A549 (cell line): Measurements from ENCODE around the gene SYT1. TPM values are rescaled to one million over a fixed set of nuclear protein-coding genes. Genes with fewer than 3 reads are reported as not detected.

Experiments
- ATAC-seq, 2 experiments: fragments of 200-7000 bp in 1 of 2; fragments of >200 bp in 1 of 2; cut with Nextera tagmentation in 1 of 2; cut with Tn5 transposase in 1 of 2; 3 replicates each; pipeline versions ENCODE4 v1.8.0 to v1.9.1; 2018 to 2020; ENCODE audit warnings: mild to moderate bottlenecking in 1 of 2, moderate library complexity in 1 of 2
- CTCF ChIA-PET: fragments of 300-600 bp; sonication (Branson Sonifier 250); formaldehyde crosslinking; extraction: SDS; loops from one replicate; lab custom pipeline; 2021; ENCODE audit warnings: antibody characterized with exemption, inconsistent platforms; lab: Yijun Ruan, JAX
- POLR2A ChIA-PET: fragments of 350-600 bp; formaldehyde crosslinking; extraction: SDS; loops from one replicate; lab custom pipeline; 2021; ENCODE audit warnings: antibody characterized with exemption, inconsistent platforms; lab: Yijun Ruan, JAX
- DNase-seq, 2 experiments: peaks; one replicate each; pipeline versions ENCODE4 v3.0.0 to v3.0.0-alpha.2; 2011 to 2016; ENCODE audit warnings: low read depth in 1 of 2, low spot score in 1 of 2
- FAIRE-seq: peaks from 2 replicates; lab custom pipeline; 2011; peaks lifted over from hg19 to GRCh38; lab: Jason Lieb, UNC
- H3K27ac ChIP-seq, 2 experiments: fragments of >200 bp; sonication (Bioruptor Twin); formaldehyde crosslinking; 3 replicates each; pipeline ENCODE4 v1.5.1; 2016 to 2017
- H3K4me1 ChIP-seq: fragments of >200 bp; sonication (Bioruptor Twin); formaldehyde crosslinking; 3 replicates; pipeline ENCODE4 v1.6.1; 2016
- H3K4me2 ChIP-seq: fragments of >200 bp; sonication (Bioruptor Twin); formaldehyde crosslinking; 3 replicates; pipeline ENCODE4 v1.6.1; 2016
- H3K4me3 ChIP-seq: fragments of >200 bp; sonication (Bioruptor Twin); formaldehyde crosslinking; 3 replicates; pipeline ENCODE4 v1.5.1; 2016
- H3K9me3 ChIP-seq: fragments of >200 bp; sonication (Bioruptor Twin); formaldehyde crosslinking; 3 replicates; pipeline ENCODE4 v1.6.1; 2016
- ATOH8 ChIP-seq: fragments of 250-450 bp; sonication (Bioruptor Pico); IDR thresholded peaks from 2 replicates; pipeline ENCODE4 v1.5.0; 2020; ENCODE audit warnings: low read depth, mild to moderate bottlenecking, moderate library complexity
- BHLHE40 ChIP-seq: IDR thresholded peaks from 2 replicates; pipeline ENCODE4 v1.6.1; 2012; ENCODE audit warnings: low read depth, low read length, inconsistent platforms
- EP300 ChIP-seq, 2 experiments: fragments of >200 bp; sonication (Bioruptor Twin); formaldehyde crosslinking; IDR thresholded peaks; 2 replicates in 1 of 2; 3 replicates in 1 of 2; pipeline ENCODE4 v1.6.1; 2016 to 2017
- GATA3 ChIP-seq: IDR thresholded peaks from 2 replicates; pipeline ENCODE4 v1.6.1; 2012; ENCODE audit warnings: borderline replicate concordance
- HDAC2 ChIP-seq: fragments of 200-600 bp; sonication (generic); IDR thresholded peaks from 2 replicates; pipeline ENCODE4 v1.6.1; 2016
- HEYL ChIP-seq: fragments of 250-450 bp; sonication (Bioruptor Pico); IDR thresholded peaks from 2 replicates; pipeline ENCODE4 v1.8.0; 2021; ENCODE audit warnings: mild to moderate bottlenecking, moderate library complexity
- HMGXB4 ChIP-seq: fragments of 250-450 bp; sonication (Bioruptor Pico); IDR thresholded peaks from 2 replicates; pipeline ENCODE4 v1.5.0; 2021; ENCODE audit warnings: mild to moderate bottlenecking, moderate library complexity, borderline replicate concordance
- HOXB13 ChIP-seq: fragments of 250-450 bp; sonication (Bioruptor Pico); IDR thresholded peaks from 2 replicates; pipeline ENCODE4 v1.5.0; 2020; ENCODE audit warnings: low read depth, mild to moderate bottlenecking, moderate library complexity
- JUNB ChIP-seq: fragments of >200 bp; sonication (Bioruptor Twin); formaldehyde crosslinking; IDR thresholded peaks from 2 replicates; pipeline ENCODE4 v1.6.1; 2016
- KDM5A ChIP-seq: fragments of 200-600 bp; sonication (generic); IDR thresholded peaks from 2 replicates; pipeline ENCODE4 v1.6.1; 2016; ENCODE audit warnings: antibody characterized with exemption, mild to moderate bottlenecking
- MYC ChIP-seq: IDR thresholded peaks from 2 replicates; pipeline ENCODE4 v1.6.1; 2012; ENCODE audit warnings: mild to moderate bottlenecking, inconsistent platforms, low read length, improper control_type of control experiment, borderline replicate concordance
- NPAS2 ChIP-seq: fragments of 250-450 bp; sonication (Bioruptor Pico); IDR thresholded peaks from 2 replicates; pipeline ENCODE4 v1.8.0; 2022; ENCODE audit warnings: mild to moderate bottlenecking, moderate library complexity, borderline replicate concordance
- NR3C1 ChIP-seq: fragments of >200 bp; sonication (Bioruptor Twin); formaldehyde crosslinking; IDR thresholded peaks from 3 replicates; pipeline ENCODE4 v1.6.1; 2017
- PHF8 ChIP-seq: fragments of 200-600 bp; sonication (generic); IDR thresholded peaks from 2 replicates; pipeline ENCODE4 v1.6.1; 2016; ENCODE audit warnings: low read depth, mild to moderate bottlenecking, antibody characterized with exemption, moderate library complexity, borderline replicate concordance
- POLR2AphosphoS2 ChIP-seq: conservative IDR thresholded peaks from 2 replicates; pipeline ENCODE4 v1.6.1; 2012; ENCODE audit warnings: low read length, improper control_type of control experiment, inconsistent platforms
- RAD21 ChIP-seq, 2 experiments: fragments of >200 bp in 1 of 2; sonication (Bioruptor Twin) in 1 of 2; formaldehyde crosslinking in 1 of 2; IDR thresholded peaks in 1 of 2; conservative IDR thresholded peaks in 1 of 2; 2 replicates in 1 of 2; 3 replicates in 1 of 2; pipeline ENCODE4 v1.6.1; 2012 to 2018; ENCODE audit warnings: inconsistent platforms in 1 of 2
- TFCP2L1 ChIP-seq: fragments of 250-450 bp; sonication (Bioruptor Pico); IDR thresholded peaks from 2 replicates; pipeline ENCODE4 v1.5.0; 2021; ENCODE audit warnings: mild to moderate bottlenecking
- ZC3H11A ChIP-seq: fragments of 450-650 bp; IDR thresholded peaks from 2 replicates; pipeline ENCODE4 v1.6.1; 2014; ENCODE audit warnings: antibody characterized with exemption, mild to moderate bottlenecking
- ZFP36 ChIP-seq: fragments of 450-650 bp; IDR thresholded peaks from 2 replicates; pipeline ENCODE4 v1.6.1; 2014; ENCODE audit warnings: borderline replicate concordance; ENCODE audit not compliant: partially characterized antibody
- ZSCAN20 ChIP-seq: fragments of 250-450 bp; sonication (Bioruptor Pico); IDR thresholded peaks from 2 replicates; pipeline ENCODE4 v1.8.0; 2022; ENCODE audit warnings: mild to moderate bottlenecking, moderate library complexity
- WGBS: methylation state at CpG from one replicate; pipeline ENCODE4 v1.1.6; 2017; ENCODE audit errors: missing lambda C conversion rate; 5-methylcytosine and 5-hydroxymethylcytosine counted together
- polyA plus RNA-seq, 4 experiments: library from polyadenylated mRNA; depleted of rRNA in 3 of 4; stranded (reverse); fragments of >200 nt; fragmentation: RNase III in 1 of 4; extraction: RNeasy Plus Mini Kit Qiagen cat#74134 plus additional on column Dnase treatment in 1 of 4; gene quantifications; 2 replicates in 3 of 4; 3 replicates in 1 of 4; pipeline ENCODE4 v1.2.3, GENCODE V29; 2011 to 2017
- TF ChIP-seq, protein P1 (sequence below): IDR thresholded peaks from 2 replicates; pipeline ENCODE4 v1.6.1; 2012
- TF ChIP-seq, protein P2 (sequence below): IDR thresholded peaks from 2 replicates; pipeline ENCODE4 v1.6.1; 2012; ENCODE audit warnings: low read depth, borderline replicate concordance
- TF ChIP-seq, protein P3 (sequence below): IDR thresholded peaks from 2 replicates; pipeline ENCODE4 v1.6.1; 2012

Gene SYT1
- polyA plus RNA-seq, 2 of the 4 experiments (the other 2 are of a cell fraction): 11.7 to 39.6 TPM

DNA sequence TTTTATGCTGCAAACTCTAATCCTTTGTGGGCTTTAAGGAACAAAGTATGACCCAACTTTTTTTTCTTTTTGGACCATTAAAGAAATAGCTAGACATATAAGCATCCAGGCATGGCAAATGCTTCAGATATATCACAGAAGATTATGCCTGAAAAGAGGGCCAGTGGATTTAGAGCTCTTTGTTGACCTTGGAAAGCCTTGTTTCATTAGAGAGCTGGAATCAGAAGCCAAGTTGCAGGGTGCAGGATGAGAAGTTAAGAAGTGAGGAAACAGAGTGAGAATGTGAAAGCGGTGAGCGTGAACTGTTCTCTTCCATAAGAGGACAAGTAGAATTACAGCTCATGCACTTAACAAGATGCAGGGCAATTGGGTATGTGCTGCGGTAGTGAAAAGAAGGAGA is 373.7 kb downstream of the SYT1 start:
- TF ChIP-seq TFCP2L1 (CRISPR knock-in tag) (no peak), HEYL (no peak), HOXB13 (CRISPR knock-in tag) (no peak), BHLHE40 (no peak), KDM5A (no peak), NPAS2 (CRISPR knock-in tag) (no peak), JUNB (no peak), ZSCAN20 (no peak), MYC (no peak), ZFP36 (no peak), HDAC2 (no peak), RAD21 (conservative IDR thresholded peaks at IDR 0.05 in 1 of 2, IDR thresholded peaks at IDR 0.05 in 1 of 2) (no peak), POLR2AphosphoS2 (no peak), NR3C1 (no peak), PHF8 (no peak), GATA3 (no peak), HMGXB4 (CRISPR knock-in tag) (no peak)
- TF ChIP-seq, protein P1, sequence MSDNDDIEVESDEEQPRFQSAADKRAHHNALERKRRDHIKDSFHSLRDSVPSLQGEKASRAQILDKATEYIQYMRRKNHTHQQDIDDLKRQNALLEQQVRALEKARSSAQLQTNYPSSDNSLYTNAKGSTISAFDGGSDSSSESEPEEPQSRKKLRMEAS: no peak
- TF ChIP-seq, protein P2, sequence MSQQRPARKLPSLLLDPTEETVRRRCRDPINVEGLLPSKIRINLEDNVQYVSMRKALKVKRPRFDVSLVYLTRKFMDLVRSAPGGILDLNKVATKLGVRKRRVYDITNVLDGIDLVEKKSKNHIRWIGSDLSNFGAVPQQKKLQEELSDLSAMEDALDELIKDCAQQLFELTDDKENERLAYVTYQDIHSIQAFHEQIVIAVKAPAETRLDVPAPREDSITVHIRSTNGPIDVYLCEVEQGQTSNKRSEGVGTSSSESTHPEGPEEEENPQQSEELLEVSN: no peak
- H3K9me3 ChIP-seq: no peaks in the 10 kb centered on the region
- ATAC-seq: no peak
- no peaks in the 10 kb centered on the region for H3K4me1 ChIP-seq
- 84% methylated on average over 3 of the region's 3 CpGs for WGBS
- no peak for FAIRE-seq
- ChIA-PET POLR2A (no interaction called here), CTCF (interaction anchor here (1.0 kb wide), 1 partner anchor 16 kb away, joined by 3 read pairs; no protein-coding TSS in a partner anchor)
- H3K27ac ChIP-seq: no peak overlapping the region
- no peak overlapping the region for H3K4me2 ChIP-seq
- no peak for DNase-seq
- H3K4me3 ChIP-seq: no peak overlapping the region

DNA sequence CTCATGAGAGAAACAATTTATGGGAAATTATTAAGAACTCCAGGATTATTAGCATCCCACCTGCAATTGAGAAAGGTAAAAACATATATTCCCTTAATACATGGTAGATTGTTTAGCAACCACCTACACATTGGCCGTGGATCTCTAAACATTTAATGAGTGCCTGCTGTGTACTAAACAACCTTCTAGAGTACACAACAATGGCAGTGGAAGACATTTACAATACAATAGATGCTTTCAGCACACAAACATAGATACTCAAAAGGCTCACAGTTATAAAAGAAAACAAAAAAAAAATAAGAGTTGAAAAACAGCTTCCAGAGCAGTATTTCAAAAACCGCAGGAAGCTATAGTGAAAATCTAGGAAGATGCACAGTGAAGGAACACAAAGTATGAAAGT is 382.9 kb downstream of the SYT1 start:
- CTCF ChIA-PET: no interaction called here

DNA sequence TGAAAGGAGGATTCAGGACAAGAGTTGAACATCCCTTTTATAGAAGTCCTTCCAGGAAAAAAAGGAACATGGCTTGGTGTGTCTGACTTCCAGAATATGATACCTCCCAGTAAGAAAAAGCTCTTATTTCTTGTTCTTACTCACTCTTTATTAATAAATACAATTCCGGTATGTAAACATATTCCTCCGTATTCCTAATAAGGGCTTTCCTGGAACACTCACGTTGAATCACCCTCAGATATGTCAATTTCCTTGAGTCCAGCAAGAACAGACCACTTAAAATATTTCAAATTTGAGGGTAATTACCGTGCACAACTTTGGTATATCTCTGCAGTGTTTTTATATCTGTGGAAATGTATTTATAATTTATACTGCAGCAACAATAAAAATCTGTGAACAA is 385.6 kb downstream of the SYT1 start:
- H3K9me3 ChIP-seq: peaks cover 3% of the 10 kb centered on the region; the same call in 1 of the 3 replicates
- ChIA-PET CTCF (no interaction called here), POLR2A (no interaction called here)
- DNase-seq (no peak), FAIRE-seq (no peak), ATAC-seq (no peak)
- H3K4me3 ChIP-seq: no peak overlapping the region
- H3K4me2 ChIP-seq: no peak overlapping the region
- 75% methylated on average over 4 of the region's 4 CpGs for WGBS
- TF ChIP-seq ZC3H11A (no peak), ATOH8 (no peak), GATA3 (no peak), TFCP2L1 (CRISPR knock-in tag) (no peak)
- TF ChIP-seq, protein P3, sequence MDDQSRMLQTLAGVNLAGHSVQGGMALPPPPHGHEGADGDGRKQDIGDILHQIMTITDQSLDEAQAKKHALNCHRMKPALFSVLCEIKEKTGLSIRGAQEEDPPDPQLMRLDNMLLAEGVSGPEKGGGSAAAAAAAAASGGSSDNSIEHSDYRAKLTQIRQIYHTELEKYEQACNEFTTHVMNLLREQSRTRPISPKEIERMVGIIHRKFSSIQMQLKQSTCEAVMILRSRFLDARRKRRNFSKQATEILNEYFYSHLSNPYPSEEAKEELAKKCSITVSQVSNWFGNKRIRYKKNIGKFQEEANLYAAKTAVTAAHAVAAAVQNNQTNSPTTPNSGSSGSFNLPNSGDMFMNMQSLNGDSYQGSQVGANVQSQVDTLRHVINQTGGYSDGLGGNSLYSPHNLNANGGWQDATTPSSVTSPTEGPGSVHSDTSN: no peak
- H3K4me1 ChIP-seq: no peaks in the 10 kb centered on the region
- H3K27ac ChIP-seq: no peak overlapping the region

More for the DNA sequence above, 382.9 kb downstream of the SYT1 start:
- POLR2A ChIA-PET: no interaction called here
- ATAC-seq: no peak
- TF ChIP-seq JUNB (no peak), HDAC2 (no peak), EP300 (IDR thresholded peaks at IDR 0.05) (no peak)
- Histone ChIP-seq H3K4me3 (no peak overlapping the region), H3K9me3 (no peaks in the 10 kb centered on the region), H3K27ac (no peak overlapping the region), H3K4me1 (no peaks in the 10 kb centered on the region), H3K4me2 (no peak overlapping the region)
- no peak for FAIRE-seq
- DNase-seq: no peak
- 90% methylated on average over 2 of the region's 2 CpGs for WGBS
